CD14-positive monocyte (primary cell): ENCODE results near the gene PKHD1. TPM values are rescaled to one million over a fixed set of nuclear protein-coding genes. Genes with fewer than 3 reads are reported as not detected.

Experiments used
- DNase-seq, 3 donors: peaks; one replicate each; pipeline ENCODE4 v3.0.0-alpha.2; 2011 to 2022
- H2AFZ ChIP-seq: 2 replicates; pipeline ENCODE4 v1.6.0; 2012; ENCODE audit warnings: mild to moderate bottlenecking, low read depth, low read length, inconsistent platforms; ENCODE audit not compliant: insufficient read depth, poor library complexity, severe bottlenecking
- H3K27ac ChIP-seq, 2 donors: 1 replicate in 1 of 2; 2 replicates in 1 of 2; pipeline ENCODE4 v1.5.1; 2012 to 2013; ENCODE audit warnings: low read length in 2 of 2, control low read depth in 1 of 2, inconsistent platforms in 1 of 2, low read depth in 1 of 2, mild to moderate bottlenecking in 1 of 2
- H3K27me3 ChIP-seq, 2 donors: one replicate each; pipeline versions ENCODE4 v1.6.0 to v1.6.1; 2011 to 2013; ENCODE audit warnings: low read length in 2 of 2; ENCODE audit not compliant: control insufficient read depth in 2 of 2, insufficient read depth in 2 of 2
- H3K36me3 ChIP-seq, 2 donors: replicated peaks in 1 of 2; 1 replicate in 1 of 2; 2 replicates in 1 of 2; pipeline versions ENCODE4 v1.5.1 to v1.6.1; 2012 to 2013; ENCODE audit warnings: low read length in 2 of 2, control low read depth in 1 of 2, inconsistent platforms in 1 of 2, mild to moderate bottlenecking in 1 of 2; ENCODE audit not compliant: insufficient read depth in 2 of 2, control insufficient read depth in 1 of 2
- H3K4me1 ChIP-seq, 2 donors: 1 replicate in 1 of 2; 2 replicates in 1 of 2; pipeline versions ENCODE4 v1.5.1 to v1.6.1; 2012 to 2013; ENCODE audit warnings: low read length in 2 of 2, control low read depth in 1 of 2, inconsistent platforms in 1 of 2, mild to moderate bottlenecking in 1 of 2, moderate library complexity in 1 of 2; ENCODE audit not compliant: insufficient read depth in 2 of 2, control insufficient read depth in 1 of 2
- H3K4me2 ChIP-seq: replicated peaks from 2 replicates; pipeline ENCODE3; 2012; ENCODE audit warnings: low read length, moderate library complexity, mild to moderate bottlenecking; ENCODE audit not compliant: poor library complexity, severe bottlenecking; ENCODE audit errors: extremely low read depth
- H3K4me3 ChIP-seq, 3 experiments: fragments of 200-600 bp in 1 of 3; sonication (generic) in 1 of 3; replicated peaks in 1 of 3; 1 replicate in 2 of 3; 2 replicates in 1 of 3; pipeline ENCODE4 v1.5.1; 2011 to 2013; ENCODE audit warnings: low read length in 3 of 3, mild to moderate bottlenecking in 3 of 3, control low read depth in 2 of 3, low read depth in 2 of 3, inconsistent platforms in 1 of 3, moderate library complexity in 1 of 3
- H3K79me2 ChIP-seq: 2 replicates; pipeline ENCODE4 v1.6.0; 2012; ENCODE audit warnings: mild to moderate bottlenecking, control low read depth, inconsistent platforms, low read length, moderate library complexity; ENCODE audit not compliant: insufficient read depth
- H3K9ac ChIP-seq: 2 replicates; pipeline ENCODE4 v1.6.0; 2017; ENCODE audit warnings: low read length, mild to moderate bottlenecking; ENCODE audit not compliant: insufficient read depth, poor library complexity, severe bottlenecking
- H3K9me3 ChIP-seq, 2 donors: replicated peaks in 1 of 2; 1 replicate in 1 of 2; 2 replicates in 1 of 2; pipeline versions ENCODE4 v1.5.1 to v1.6.1; 2012 to 2013; ENCODE audit warnings: low read length in 2 of 2, control low read depth in 1 of 2; ENCODE audit not compliant: control insufficient read depth in 1 of 2, insufficient read depth in 1 of 2
- H4K20me1 ChIP-seq: 2 replicates; pipeline ENCODE4 v1.6.0; 2012; ENCODE audit warnings: mild to moderate bottlenecking, low read length, control low read depth, moderate library complexity; ENCODE audit not compliant: insufficient read depth
- H3K27ac Mint-ChIP-seq, 7 donors: one replicate each; pipeline ENCODE4 v1.8.0; 2020; ENCODE audit warnings: mild to moderate bottlenecking in 7 of 7, mixed read lengths in 7 of 7, moderate library complexity in 6 of 7, inconsistent platforms in 2 of 7
- H3K27me3 Mint-ChIP-seq, 3 donors: one replicate each; pipeline ENCODE4 v1.8.0; 2021 to 2022; ENCODE audit warnings: low read depth in 3 of 3, mild to moderate bottlenecking in 3 of 3, mixed read lengths in 3 of 3, moderate library complexity in 3 of 3, inconsistent platforms in 1 of 3
- H3K36me3 Mint-ChIP-seq, 2 donors: one replicate each; pipeline ENCODE4 v1.8.0; 2020; ENCODE audit warnings: mixed read lengths in 2 of 2, inconsistent platforms in 1 of 2, mild to moderate bottlenecking in 1 of 2
- H3K4me1 Mint-ChIP-seq: one replicate; pipeline ENCODE4 v1.8.0; 2020; ENCODE audit warnings: mild to moderate bottlenecking, mixed read lengths
- H3K4me3 Mint-ChIP-seq, 2 donors: one replicate each; pipeline ENCODE4 v1.8.0; 2020; ENCODE audit warnings: mild to moderate bottlenecking in 2 of 2, mixed read lengths in 2 of 2, moderate library complexity in 1 of 2
- H3K9me3 Mint-ChIP-seq, 7 donors: one replicate each; pipeline ENCODE4 v1.8.0; 2020 to 2022; ENCODE audit warnings: mixed read lengths in 7 of 7, mild to moderate bottlenecking in 6 of 7, moderate library complexity in 6 of 7, inconsistent platforms in 2 of 7
- WGBS: methylation state at CpG from one replicate; pipeline ENCODE4 v1.1.5; 2013; ENCODE audit warnings: missing lambda C conversion rate; ENCODE audit not compliant: insufficient coverage; 5-methylcytosine and 5-hydroxymethylcytosine counted together
- intact Hi-C, 2 donors: fragments of 100-400 bp; cut with micrococcal nuclease; formaldehyde crosslinking; loops; one replicate each; pipeline versions ENCODE4 v1.15.0 to v1.15.1; 2023
- polyA plus RNA-seq, 3 donors: library from polyadenylated mRNA; depleted of rRNA in 1 of 3; unstranded in 2 of 3; stranded (reverse) in 1 of 3; fragments of 300-500 nt in 2 of 3; fragments of >200 nt in 1 of 3; fragmentation: Illumina TruSeq in 2 of 3; gene quantifications; 1 replicate in 2 of 3; 2 replicates in 1 of 3; pipeline ENCODE4 v1.2.3, GENCODE V29; 2012 to 2021
- TF ChIP-seq, protein P1 (sequence below): fragments of 200-600 bp; IDR thresholded peaks from one replicate; pipeline ENCODE4 v1.8.0; 2022; ENCODE audit warnings: antibody characterized with exemption, mild to moderate bottlenecking

The PKHD1 gene
- polyA plus RNA-seq, 3 donors: not detected

DNA sequence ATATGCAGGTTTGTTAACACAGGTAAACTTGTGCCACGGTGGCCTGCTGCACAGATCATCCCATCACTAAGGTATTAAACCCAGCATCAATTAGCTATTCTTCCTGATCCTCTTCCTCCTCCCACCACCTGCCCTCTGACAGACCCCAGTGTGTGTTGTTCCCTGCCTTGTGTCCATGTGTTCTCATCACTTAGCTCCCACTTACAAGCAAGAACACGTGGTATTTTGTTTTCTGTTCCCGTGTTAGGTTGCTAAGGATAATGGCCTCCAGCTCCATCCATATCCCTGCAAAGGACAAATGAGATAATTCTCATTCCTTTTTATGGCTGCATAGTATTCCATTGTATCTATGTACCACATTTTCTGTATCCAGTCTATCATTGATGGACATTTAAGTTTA, 294.0 kb downstream of the PKHD1 start:
- WGBS: 100% methylated on average over 1 of the region's 3 CpGs
- H3K9ac ChIP-seq: no peak overlapping the region
- H3K36me3 ChIP-seq: no peaks in the 10 kb centered on the region
- no peaks in the 10 kb centered on the region for H3K79me2 ChIP-seq
- Mint-ChIP-seq H3K4me3 (no peak overlapping the region), H3K9me3 (peaks cover 2 to 20% (median 9%) of the 10 kb centered on the region in 7 donors), H3K27me3 (peaks cover 0 to 2% (median 0%) of the 10 kb centered on the region in 3 donors), H3K27ac (peak overlapping the region in 1 of 7 donors; percentile 61), H3K4me1 (no peaks in the 10 kb centered on the region), H3K36me3 (no peaks in the 10 kb centered on the region)
- TF ChIP-seq, protein P1, sequence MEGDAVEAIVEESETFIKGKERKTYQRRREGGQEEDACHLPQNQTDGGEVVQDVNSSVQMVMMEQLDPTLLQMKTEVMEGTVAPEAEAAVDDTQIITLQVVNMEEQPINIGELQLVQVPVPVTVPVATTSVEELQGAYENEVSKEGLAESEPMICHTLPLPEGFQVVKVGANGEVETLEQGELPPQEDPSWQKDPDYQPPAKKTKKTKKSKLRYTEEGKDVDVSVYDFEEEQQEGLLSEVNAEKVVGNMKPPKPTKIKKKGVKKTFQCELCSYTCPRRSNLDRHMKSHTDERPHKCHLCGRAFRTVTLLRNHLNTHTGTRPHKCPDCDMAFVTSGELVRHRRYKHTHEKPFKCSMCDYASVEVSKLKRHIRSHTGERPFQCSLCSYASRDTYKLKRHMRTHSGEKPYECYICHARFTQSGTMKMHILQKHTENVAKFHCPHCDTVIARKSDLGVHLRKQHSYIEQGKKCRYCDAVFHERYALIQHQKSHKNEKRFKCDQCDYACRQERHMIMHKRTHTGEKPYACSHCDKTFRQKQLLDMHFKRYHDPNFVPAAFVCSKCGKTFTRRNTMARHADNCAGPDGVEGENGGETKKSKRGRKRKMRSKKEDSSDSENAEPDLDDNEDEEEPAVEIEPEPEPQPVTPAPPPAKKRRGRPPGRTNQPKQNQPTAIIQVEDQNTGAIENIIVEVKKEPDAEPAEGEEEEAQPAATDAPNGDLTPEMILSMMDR: no peak
- no peak for DNase-seq
- no peak overlapping the region for H2AFZ ChIP-seq
- intact Hi-C loops: no loop called here
- no peak overlapping the region for H3K27ac ChIP-seq
- no peak overlapping the region for H3K4me2 ChIP-seq
- H4K20me1 ChIP-seq: no peaks in the 10 kb centered on the region
- H3K4me1 ChIP-seq: no peaks in the 10 kb centered on the region
- peaks cover 0 to 3% of the 10 kb centered on the region in 2 donors for H3K9me3 ChIP-seq
- no peaks in the 10 kb centered on the region for H3K27me3 ChIP-seq
- no peak overlapping the region for H3K4me3 ChIP-seq

DNA sequence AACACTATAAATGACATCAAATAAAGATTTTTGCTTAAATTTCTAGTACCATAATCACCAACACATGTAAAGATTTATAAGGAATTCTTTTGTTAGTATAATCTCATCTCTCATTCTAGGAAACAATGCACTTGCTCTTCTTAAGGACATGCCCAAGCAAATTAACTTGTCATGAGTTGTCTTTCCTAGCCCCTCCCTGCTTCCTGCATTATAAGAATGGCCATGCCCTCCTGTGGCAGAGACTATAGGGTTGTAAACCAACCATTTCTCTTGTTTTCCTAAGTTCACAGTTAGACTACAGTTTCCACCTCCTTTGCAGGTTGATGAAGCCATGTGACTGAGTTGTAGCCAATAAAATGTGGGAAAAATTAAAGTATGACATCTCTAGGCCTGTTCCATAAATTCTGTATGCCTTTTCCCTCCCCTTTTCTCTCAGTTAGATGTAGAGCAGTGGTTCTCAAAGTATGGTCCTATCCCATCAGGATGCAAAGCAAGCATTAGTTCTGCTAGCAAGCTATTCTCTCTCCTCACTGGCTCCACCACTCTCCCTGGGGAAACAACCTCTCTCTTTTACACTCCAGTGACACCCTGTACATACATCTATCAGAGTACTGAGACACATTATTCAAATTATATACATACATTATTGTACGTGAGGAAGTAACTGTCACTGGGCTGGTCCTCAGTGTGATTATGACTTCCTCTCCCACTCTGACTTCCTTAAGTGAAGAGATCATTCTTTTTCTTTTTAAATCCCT, 295.0 kb downstream of the PKHD1 start:
- Mint-ChIP-seq H3K27me3 (peaks cover 0 to 3% (median 0%) of the 10 kb centered on the region in 3 donors), H3K27ac (no peak overlapping the region), H3K4me3 (no peak overlapping the region), H3K36me3 (no peaks in the 10 kb centered on the region), H3K4me1 (no peaks in the 10 kb centered on the region), H3K9me3 (peaks cover 0 to 17% (median 7%) of the 10 kb centered on the region in 7 donors)
- Histone ChIP-seq H3K9ac (no peak overlapping the region), H4K20me1 (no peaks in the 10 kb centered on the region), H3K4me1 (no peaks in the 10 kb centered on the region), H3K27me3 (no peaks in the 10 kb centered on the region), H3K79me2 (no peaks in the 10 kb centered on the region), H3K9me3 (peaks cover 0 to 3% of the 10 kb centered on the region in 2 donors), H3K4me3 (no peak overlapping the region), H3K27ac (no peak overlapping the region), H2AFZ (no peak overlapping the region), H3K4me2 (no peak overlapping the region), H3K36me3 (no peaks in the 10 kb centered on the region)
- intact Hi-C loops: no loop called here
- WGBS: no CpG with 5 or more reads among the region's 1 CpG
- DNase-seq: no peak
- TF ChIP-seq, protein P1: no peak
